HG03378 (cell line): Measurements from ENCODE around the gene LATS1.
"Not testable (repeated sequence)": the region's sequence is repeated elsewhere in the genome, so short reads cannot be mapped to it uniquely, and the experiment has no call there.

Source experiments
- ATAC-seq: cut with Tn5 transposase; IDR thresholded peaks from one replicate; pipeline ENCODE4 v1.9.1; 2021; ENCODE audit warnings: mild to moderate bottlenecking, moderate library complexity; ENCODE audit not compliant: unreplicated experiment

Gene LATS1

DNA sequence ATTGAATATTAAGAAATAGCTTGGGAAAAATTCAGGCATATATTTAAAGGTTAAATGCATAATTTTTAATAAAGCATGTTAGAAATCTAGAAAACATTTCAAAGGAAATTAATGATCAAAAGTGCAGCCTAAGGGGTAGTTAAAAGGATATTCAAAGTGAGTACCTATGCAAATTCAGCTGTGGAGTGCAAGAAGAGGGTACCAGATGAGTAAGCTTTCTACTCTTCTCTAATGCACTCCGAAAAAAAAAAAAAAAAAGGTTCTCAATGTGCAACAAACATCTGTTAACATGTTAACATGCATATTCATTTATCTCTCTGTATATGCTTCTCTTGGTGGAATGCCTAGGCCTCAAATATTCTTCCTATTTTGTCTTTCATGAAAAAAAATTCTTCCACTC lies 37.4 kb downstream of the LATS1 start:
- ATAC-seq: no peak

DNA sequence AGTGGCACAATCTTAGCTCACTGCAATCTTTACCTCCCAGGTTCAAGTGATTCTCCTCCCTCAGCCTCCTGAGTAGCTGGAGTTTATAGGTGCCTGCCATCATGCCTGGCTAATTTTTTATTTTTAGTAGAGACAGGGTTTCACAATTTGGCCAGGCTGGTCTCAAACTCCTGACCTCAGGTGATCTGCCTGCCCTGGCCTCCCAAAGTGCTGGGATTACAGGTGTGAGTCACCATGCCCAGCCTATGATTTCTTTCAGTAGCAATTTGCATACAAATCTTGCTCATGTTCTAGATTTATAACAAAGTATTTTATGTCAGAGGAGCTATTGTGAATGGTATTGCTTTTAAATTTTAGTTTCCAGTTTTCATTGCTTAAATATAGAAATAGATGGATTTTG lies 45.6 kb downstream of the LATS1 start:
- ATAC-seq: not testable (repeated sequence)

GRCh38 chr6:149660028-149660427 lies 57.9 kb downstream of the LATS1 start:
- ATAC-seq: no peak

DNA sequence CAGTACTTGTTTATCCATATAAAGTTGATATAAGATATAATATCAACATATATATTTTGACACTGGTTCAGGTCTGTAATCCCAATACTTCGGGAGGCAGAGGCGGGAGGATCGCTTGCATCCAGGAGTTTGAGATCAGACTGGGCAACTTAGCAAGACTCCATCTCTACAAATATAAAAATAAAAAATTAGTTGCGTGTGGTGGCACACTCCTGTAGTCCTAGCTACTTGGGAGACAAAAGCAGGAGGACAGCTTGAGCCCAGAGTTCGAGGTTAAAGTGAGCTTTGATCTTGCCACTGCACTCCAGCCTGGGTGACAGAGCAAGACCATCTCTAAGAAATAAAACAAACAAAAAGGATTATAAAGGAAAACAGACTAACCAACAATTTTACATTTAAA lies 60.5 kb downstream of the LATS1 start:
- ATAC-seq: no peak

DNA sequence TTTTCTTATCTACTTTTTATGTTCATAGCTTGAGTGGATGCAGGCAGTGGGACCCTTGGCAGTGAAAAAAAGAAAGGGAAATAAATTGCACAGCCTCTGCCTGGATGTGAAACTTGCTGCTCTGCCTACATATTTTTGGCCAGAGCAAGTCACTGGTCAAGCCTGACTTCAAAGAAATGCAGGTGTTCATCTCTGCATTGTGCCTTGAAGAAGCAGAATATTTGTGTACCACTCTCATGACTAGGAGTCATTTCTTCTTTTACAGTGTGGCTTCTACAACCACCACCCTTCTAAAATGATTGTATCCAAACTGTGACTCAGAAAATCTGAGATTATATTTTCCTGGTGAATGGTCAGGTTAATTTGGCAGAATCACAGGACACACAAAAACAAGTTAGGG lies 66.8 kb downstream of the LATS1 start:
- ATAC-seq: no peak

GRCh38 chr6:149648148-149649145 lies 69.5 kb downstream of the LATS1 start, which contains the start of gene KATNA1:
KATNA1 (minus strand) TSS chr6:149648714; CDS start chr6:149638547, 10,167 bp downstream.
- ATAC-seq: peak; percentile 82

- ATAC-seq: no peak
Measured at GRCh38 chr6:149646599-149646998, 71.3 kb downstream of the LATS1 start.

GRCh38 chr6:149642829-149643580 lies 74.9 kb downstream of the LATS1 start:
- no peak for ATAC-seq

DNA sequence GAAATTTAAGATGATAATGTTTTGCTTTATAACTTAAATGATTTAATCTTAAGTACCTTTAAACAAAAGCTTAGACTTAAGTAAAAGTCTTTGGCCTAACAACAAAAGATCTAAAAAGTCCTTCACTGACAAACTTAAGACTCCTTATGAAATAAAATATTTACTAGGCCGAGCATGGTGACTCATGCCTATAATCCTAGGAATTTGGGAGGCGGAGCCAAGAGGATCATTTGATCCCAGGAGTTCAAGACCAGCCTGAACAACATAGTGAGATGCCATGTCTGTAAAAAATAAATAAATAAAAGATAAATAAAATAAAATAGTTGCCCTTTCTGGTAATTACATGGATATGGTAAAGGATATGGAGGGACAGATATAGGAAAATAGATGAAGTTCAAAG lies 81.8 kb downstream of the LATS1 start:
- no peak for ATAC-seq

DNA sequence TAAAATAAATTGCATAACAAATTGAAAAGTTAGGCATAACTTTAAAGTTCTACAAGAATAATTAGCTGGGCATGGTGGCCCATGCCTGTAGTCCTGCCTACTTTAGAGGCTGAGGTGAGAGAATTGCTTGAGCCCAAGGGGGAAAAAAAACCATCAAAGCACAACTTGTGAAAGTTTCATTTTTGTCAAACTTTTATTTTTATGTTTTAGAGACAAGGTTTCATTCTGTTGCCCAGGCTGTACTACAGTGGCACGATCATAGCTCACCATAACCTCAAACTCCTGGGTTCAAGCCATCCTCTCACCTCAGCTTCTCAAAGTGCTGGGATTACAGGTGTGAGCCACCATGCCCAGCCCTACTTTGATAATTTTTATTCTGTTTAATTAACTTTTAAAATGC lies 83.6 kb downstream of the LATS1 start:
- no peak for ATAC-seq

- ATAC-seq: peak; percentile 81
Measured at GRCh38 chr6:149628875-149629510, 88.9 kb downstream of the LATS1 start.

DNA sequence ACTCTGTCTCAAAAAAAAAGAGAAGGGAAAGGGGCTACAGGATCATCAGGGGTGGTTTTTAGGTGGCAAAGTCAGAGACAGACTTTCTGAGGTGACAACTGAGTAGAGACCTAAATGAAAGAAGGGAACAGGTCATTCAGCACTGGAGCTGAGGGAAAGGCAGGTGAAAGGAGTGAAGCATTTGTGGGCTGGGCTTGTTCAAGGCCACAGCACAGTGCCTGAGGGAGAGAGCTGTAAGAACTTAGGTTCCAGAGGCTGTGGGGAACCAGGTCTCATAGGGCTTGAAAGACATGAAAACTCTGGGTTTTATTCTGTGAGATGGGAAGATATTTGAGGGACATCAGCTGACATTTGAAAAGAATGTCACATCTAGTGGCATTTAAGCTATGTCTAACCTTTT lies 90.2 kb downstream of the LATS1 start:
- ATAC-seq: no peak

GRCh38 chr6:149615805-149616204 lies 102.1 kb downstream of the LATS1 start:
- ATAC-seq: no peak

DNA sequence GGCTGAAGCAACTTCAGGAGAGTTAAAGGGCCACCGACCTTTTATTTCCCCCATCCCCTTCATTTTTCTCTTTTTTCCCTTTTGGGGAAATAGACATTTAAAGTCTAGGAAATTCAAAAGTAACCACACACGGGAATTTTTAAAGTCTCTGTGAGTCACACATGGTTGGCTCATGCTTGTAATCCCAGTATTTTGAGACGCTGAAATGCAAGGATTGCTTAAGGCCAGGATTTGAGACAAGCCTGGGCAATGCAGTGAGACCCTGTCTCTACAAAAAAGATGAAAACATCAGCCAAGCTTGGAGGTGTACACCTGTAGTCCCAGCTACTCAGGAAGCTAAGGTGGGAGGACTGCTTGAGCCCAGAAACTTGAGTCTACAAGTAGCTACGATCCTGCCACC lies 103.6 kb downstream of the LATS1 start:
- ATAC-seq: no peak

- no peak for ATAC-seq
Measured at GRCh38 chr6:149608381-149608982, 109.4 kb downstream of the LATS1 start.
